ENCODE measurements around the gene FGF4. TPM values are rescaled to one million over a fixed set of nuclear protein-coding genes. Genes with fewer than 3 reads are reported as not detected.

FGF4 gene
- total RNA-seq, 2 donors from 2014 or later: 0.28 TPM; not detected in 1

DNA sequence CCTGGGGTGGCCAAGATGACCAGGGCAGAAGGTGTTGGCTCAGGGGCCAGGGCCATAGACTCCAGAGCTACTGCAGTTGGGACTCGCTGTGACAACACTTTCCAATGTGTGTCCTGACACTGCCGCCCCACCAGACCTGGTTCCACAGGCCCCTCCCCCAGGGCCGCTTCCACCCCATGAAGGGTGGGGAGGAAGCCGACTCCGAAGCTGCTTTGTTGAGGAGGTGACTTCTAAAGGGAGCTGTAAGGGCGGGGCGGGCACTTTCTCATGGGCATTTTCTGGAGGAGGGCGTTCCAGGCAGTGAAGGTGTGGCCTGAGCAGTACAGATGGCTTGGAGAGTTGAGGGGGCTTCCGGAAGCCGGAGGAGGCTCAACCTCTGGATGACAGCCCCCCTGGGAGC, 37.8 kb upstream of the FGF4 start:
- TF ChIP-seq POLR2A (IDR thresholded peaks at IDR 0.05) (no peak), CTCF (IDR thresholded peaks at IDR 0.05) (no peak), POLR2AphosphoS5 (IDR thresholded peaks at IDR 0.05) (no peak)
- H3K4me3 ChIP-seq: no peak overlapping the region
- H3K36me3 ChIP-seq: no peaks in the 10 kb centered on the region
- H3K27ac ChIP-seq: no peak overlapping the region
- no peaks in the 10 kb centered on the region for H3K9me3 ChIP-seq
- WGBS: 71% methylated on average over 10 of the region's 10 CpGs
- intact Hi-C loops (cut with DNase I): no loop called here
- no peak for DNase-seq (ENCODE audit: low spot score)
- peaks cover 22% of the 10 kb centered on the region for H3K27me3 ChIP-seq (replicated peaks; ENCODE audit: insufficient read depth)
- no peaks in the 10 kb centered on the region for H3K4me1 ChIP-seq (replicated peaks)

- 97% methylated on average over 7 of the region's 7 CpGs for WGBS
- H3K4me1 ChIP-seq (replicated peaks): no peaks in the 10 kb centered on the region
- no peaks in the 10 kb centered on the region for H3K36me3 ChIP-seq
- H3K9me3 ChIP-seq: no peaks in the 10 kb centered on the region
- DNase-seq (ENCODE audit: low spot score): no peak
- no peak overlapping the region for H3K27ac ChIP-seq
- TF ChIP-seq POLR2AphosphoS5 (IDR thresholded peaks at IDR 0.05): no peak
- no peak for TF ChIP-seq POLR2A (IDR thresholded peaks at IDR 0.05)
- TF ChIP-seq CTCF (IDR thresholded peaks at IDR 0.05): no peak
- intact Hi-C loops (cut with DNase I): no loop called here
- H3K27me3 ChIP-seq (replicated peaks; ENCODE audit: insufficient read depth): peaks cover 15% of the 10 kb centered on the region
- H3K4me3 ChIP-seq: no peak overlapping the region
These were observed 37.1 kb upstream of the FGF4 start for GRCh38 chr11:69812256-69812655.

DNA sequence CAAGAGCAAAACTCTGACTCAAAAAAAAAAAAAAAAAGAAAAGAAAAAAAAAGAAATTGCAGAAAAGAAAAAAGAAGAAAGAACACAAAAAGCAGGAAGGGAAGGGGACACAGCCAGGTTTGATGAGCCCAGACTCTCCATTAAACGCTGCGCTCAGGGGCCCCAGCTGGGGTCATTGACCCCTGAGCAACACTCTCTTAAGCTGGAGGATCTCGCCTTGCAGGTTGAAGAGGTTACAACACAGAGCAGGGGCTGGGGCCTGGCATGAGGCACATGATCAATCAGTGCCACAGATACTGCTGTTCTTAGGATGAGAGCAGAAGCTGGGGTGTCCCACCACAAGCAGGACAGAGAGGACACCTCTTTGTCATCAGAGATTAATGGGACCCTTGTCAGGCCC, 36.3 kb upstream of the FGF4 start:
- intact Hi-C loops (cut with DNase I): no loop called here
- no peak for DNase-seq (ENCODE audit: low spot score)
- TF ChIP-seq POLR2A (IDR thresholded peaks at IDR 0.05): no peak
- no peak for TF ChIP-seq POLR2AphosphoS5 (IDR thresholded peaks at IDR 0.05)
- TF ChIP-seq CTCF (IDR thresholded peaks at IDR 0.05): no peak
- H3K4me1 ChIP-seq (replicated peaks): no peaks in the 10 kb centered on the region
- 60% methylated on average over 3 of the region's 3 CpGs for WGBS
- H3K27ac ChIP-seq: no peak overlapping the region
- no peaks in the 10 kb centered on the region for H3K36me3 ChIP-seq
- no peaks in the 10 kb centered on the region for H3K9me3 ChIP-seq
- H3K4me3 ChIP-seq: no peak overlapping the region
- peaks cover 8% of the 10 kb centered on the region for H3K27me3 ChIP-seq (replicated peaks; ENCODE audit: insufficient read depth)

- 97% methylated on average over 37 of the region's 39 CpGs for WGBS
- Histone ChIP-seq H3K36me3 (no peaks in the 10 kb centered on the region), H3K4me1 (replicated peaks) (no peaks in the 10 kb centered on the region), H3K9me3 (no peaks in the 10 kb centered on the region), H3K27me3 (replicated peaks; ENCODE audit: insufficient read depth) (no peaks in the 10 kb centered on the region), H3K27ac (no peak overlapping the region), H3K4me3 (no peak overlapping the region)
- TF ChIP-seq CTCF (IDR thresholded peaks at IDR 0.05): no peak
- TF ChIP-seq POLR2A (IDR thresholded peaks at IDR 0.05): no peak
- no peak for TF ChIP-seq POLR2AphosphoS5 (IDR thresholded peaks at IDR 0.05)
- intact Hi-C loops (cut with DNase I): no loop called here
- no peak for DNase-seq (ENCODE audit: low spot score)
These were observed 35.4 kb upstream of the FGF4 start for GRCh38 chr11:69810289-69811118.

GRCh38 chr11:69808667-69809086, 33.5 kb upstream of the FGF4 start:
- H3K4me1 ChIP-seq (replicated peaks): no peaks in the 10 kb centered on the region
- no peaks in the 10 kb centered on the region for H3K36me3 ChIP-seq
- intact Hi-C loops (cut with DNase I): no loop called here
- H3K27me3 ChIP-seq (replicated peaks; ENCODE audit: insufficient read depth): peaks cover 2% of the 10 kb centered on the region
- H3K4me3 ChIP-seq: no peak overlapping the region
- H3K27ac ChIP-seq: no peak overlapping the region
- H3K9me3 ChIP-seq: no peaks in the 10 kb centered on the region
- TF ChIP-seq POLR2A (IDR thresholded peaks at IDR 0.05) (no peak), POLR2AphosphoS5 (IDR thresholded peaks at IDR 0.05) (no peak), CTCF (IDR thresholded peaks at IDR 0.05) (no peak)
- 28% methylated on average over 6 of the region's 7 CpGs for WGBS
- no peak for DNase-seq (ENCODE audit: low spot score)
